ENCODE measurements around the gene GALNT9. TPM values are rescaled to one million over a fixed set of nuclear protein-coding genes. Genes with fewer than 3 reads are reported as not detected.

The GALNT9 gene
- polyA plus RNA-seq, 1 of the 3 experiments (the other 2 are of a cell fraction), result not detected

- CTCF ChIA-PET, result interaction anchor here (0.7 to 3.3 kb wide), 5 partner anchors 11 to 441 kb away, joined by 3 to 15 read pairs (median 3); no protein-coding TSS in a partner anchor
- POLR2A ChIA-PET, result no interaction called here
- 27% methylated on average over 27 of the region's 30 CpGs for WGBS (ENCODE audit: low lambda C conversion rate)
Observed at GRCh38 chr12:132174015-132174838, 155.2 kb downstream of the GALNT9 start.

GRCh38 chr12:132173135-132174014 lies 156.0 kb downstream of the GALNT9 start:
- H3K79me2 ChIP-seq (ENCODE audit: insufficient read depth), result no peaks in the 10 kb centered on the region
- no peaks in the 10 kb centered on the region for H3K9me2 ChIP-seq
- no peak overlapping the region for H3K4me2 ChIP-seq
- no peak for DNase-seq
- peaks cover 92% of the 10 kb centered on the region for H3K27me3 ChIP-seq (ENCODE audit: insufficient read depth)
- H3K27ac ChIP-seq (ENCODE audit: low read depth in 2 of 2, low read length in 1 of 2), result no peak overlapping the region
- H3F3A ChIP-seq (replicated peaks; ENCODE audit: insufficient read depth), result peaks cover 3% of the 10 kb centered on the region
- no peaks in the 10 kb centered on the region for H3K36me3 ChIP-seq (replicated peaks in 1 of 2; ENCODE audit: control insufficient read depth in 1 of 2, insufficient read depth in 2 of 2, low read length in 1 of 2)
- 0 out of 2 replicates have a peak, but pooled peaks cover 3% of the 10 kb centered on the region for H4K20me1 ChIP-seq (ENCODE audit: insufficient read depth)
- H2AFZ ChIP-seq (ENCODE audit: low read depth), result no peak overlapping the region
- ChIA-PET POLR2A (no interaction called here), CTCF (interaction anchor here (0.9 to 1.5 kb wide), 2 partner anchors 22 to 223 kb away, joined by 3 to 4 read pairs; no protein-coding TSS in a partner anchor)
- peaks cover 2 to 7% of the 10 kb centered on the region in 2 experiments; a peak in 2 of 4 replicates for H3K4me1 ChIP-seq (ENCODE audit: control insufficient read depth in 1 of 2, insufficient read depth in 2 of 2, low read depth in 1 of 2, low read length in 1 of 2)
- TF ChIP-seq EZH2phosphoT487 (IDR thresholded peaks at IDR 0.05; ENCODE audit: borderline replicate concordance, low read depth) (no peak), RAD21 (IDR thresholded peaks at IDR 0.05; ENCODE audit: low read length) (no peak), CHD2 (IDR thresholded peaks at IDR 0.05; ENCODE audit: low read length, partially characterized antibody) (no peak), RCOR1 (IDR thresholded peaks at IDR 0.05; ENCODE audit: low read length) (no peak)
- WGBS (ENCODE audit: low lambda C conversion rate), result 17% methylated on average over 19 of the region's 35 CpGs
- H3K4me3 ChIP-seq (ENCODE audit: low read depth in 2 of 2, low read length in 1 of 2), result no peak overlapping the region
- no peak overlapping the region for H3K9ac ChIP-seq
- H3K9me3 ChIP-seq, result no peaks in the 10 kb centered on the region

More at GRCh38 chr12:132174015-132174838, 155.2 kb downstream of the GALNT9 start:
- H3K4me2 ChIP-seq, result no peak overlapping the region
- H3K9me2 ChIP-seq, result no peaks in the 10 kb centered on the region
- 0 out of 2 replicates have a peak, but pooled peaks cover 3% of the 10 kb centered on the region for H4K20me1 ChIP-seq (ENCODE audit: insufficient read depth)
- peaks cover 94% of the 10 kb centered on the region for H3K27me3 ChIP-seq (ENCODE audit: insufficient read depth)
- no peak overlapping the region for H3K9ac ChIP-seq
- DNase-seq, result no peak
- H3F3A ChIP-seq (replicated peaks; ENCODE audit: insufficient read depth), result peaks cover 3% of the 10 kb centered on the region
- no peak overlapping the region for H2AFZ ChIP-seq (ENCODE audit: low read depth)
- no peak overlapping the region for H3K27ac ChIP-seq (ENCODE audit: low read depth in 2 of 2, low read length in 1 of 2)
- H3K79me2 ChIP-seq (ENCODE audit: insufficient read depth), result no peaks in the 10 kb centered on the region
- no peaks in the 10 kb centered on the region for H3K9me3 ChIP-seq
- no peaks in the 10 kb centered on the region for H3K36me3 ChIP-seq (replicated peaks in 1 of 2; ENCODE audit: control insufficient read depth in 1 of 2, insufficient read depth in 2 of 2, low read length in 1 of 2)
- no peak overlapping the region for H3K4me3 ChIP-seq (ENCODE audit: low read depth in 2 of 2, low read length in 1 of 2)
- TF ChIP-seq POLR2AphosphoS5 (IDR thresholded peaks at IDR 0.05; ENCODE audit: low read depth, low read length), result no peak
- TF ChIP-seq, protein P1, sequence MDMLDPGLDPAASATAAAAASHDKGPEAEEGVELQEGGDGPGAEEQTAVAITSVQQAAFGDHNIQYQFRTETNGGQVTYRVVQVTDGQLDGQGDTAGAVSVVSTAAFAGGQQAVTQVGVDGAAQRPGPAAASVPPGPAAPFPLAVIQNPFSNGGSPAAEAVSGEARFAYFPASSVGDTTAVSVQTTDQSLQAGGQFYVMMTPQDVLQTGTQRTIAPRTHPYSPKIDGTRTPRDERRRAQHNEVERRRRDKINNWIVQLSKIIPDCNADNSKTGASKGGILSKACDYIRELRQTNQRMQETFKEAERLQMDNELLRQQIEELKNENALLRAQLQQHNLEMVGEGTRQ (IDR thresholded peaks at IDR 0.05; ENCODE audit: borderline replicate concordance, low read depth, low read length), result no peak
- no peak for TF ChIP-seq EZH2phosphoT487 (IDR thresholded peaks at IDR 0.05; ENCODE audit: borderline replicate concordance, low read depth)
- no peak for TF ChIP-seq TEAD4 (IDR thresholded peaks at IDR 0.05; ENCODE audit: borderline replicate concordance, insufficient read depth)
- TF ChIP-seq RFX5 (IDR thresholded peaks at IDR 0.05; ENCODE audit: low read length), result no peak
- no peak for TF ChIP-seq FOXJ3 (CRISPR knock-in tag; IDR thresholded peaks at IDR 0.05)
- TF ChIP-seq RXRA (IDR thresholded peaks at IDR 0.05; ENCODE audit: borderline replicate concordance, low read depth), result no peak
- no peak for TF ChIP-seq IRF3 (IDR thresholded peaks at IDR 0.05; ENCODE audit: low read depth, low read length)
- no peak for TF ChIP-seq NFIC (IDR thresholded peaks at IDR 0.05; ENCODE audit: borderline replicate concordance)
- no peak for TF ChIP-seq FOXM1 (IDR thresholded peaks at IDR 0.05; ENCODE audit: low read depth)
- no peak for TF ChIP-seq RAD21 (IDR thresholded peaks at IDR 0.05; ENCODE audit: low read length)
- no peak for TF ChIP-seq MAX (IDR thresholded peaks at IDR 0.05; ENCODE audit: low read depth)
- peaks cover 2 to 7% of the 10 kb centered on the region in 2 experiments; a peak in 2 of 4 replicates for H3K4me1 ChIP-seq (ENCODE audit: control insufficient read depth in 1 of 2, insufficient read depth in 2 of 2, low read depth in 1 of 2, low read length in 1 of 2)

Measured in SK-N-SH (cell line).